PC-9 (cell line): Measurements from ENCODE around the gene THSD8. TPM values are rescaled to one million over a fixed set of nuclear protein-coding genes. Genes with fewer than 3 reads are reported as not detected.
A peak's percentile ranks its signal among the peaks of the same experiment; 100 is the strongest.

ENCODE experiments used
- BruUV-seq: library from RNA; stranded (reverse); fragments of 400-500 nt; replicated peaks from 2 replicates; lab custom pipeline; 2021; lab: Mats Ljungman, UMichigan
- CTCF ChIA-PET: fragments of 300-600 bp; sonication (Branson Sonifier 250); formaldehyde crosslinking; loops from one replicate; lab custom pipeline; 2022; ENCODE audit warnings: antibody characterized with exemption; lab: Charles Lee
- POLR2A ChIA-PET: fragments of 300-600 bp; sonication (Branson Sonifier 250); formaldehyde crosslinking; loops from one replicate; lab custom pipeline; 2022; ENCODE audit warnings: antibody characterized with exemption; ENCODE audit not compliant: unreplicated experiment; lab: Charles Lee
- DNase-seq, 2 experiments: peaks; one replicate each; pipeline versions ENCODE4 v3.0.0 to v3.0.0-alpha.2; 2015 to 2022; ENCODE audit warnings: mixed read lengths in 1 of 2
- H2AFZ ChIP-seq: fragments of 200-600 bp; sonication (generic); 2 replicates; pipeline ENCODE4 v1.8.1; 2017; ENCODE audit warnings: antibody characterized with exemption
- H3F3A ChIP-seq: fragments of 200-600 bp; sonication (generic); 2 replicates; pipeline ENCODE4 v1.8.1; 2017; ENCODE audit warnings: antibody characterized with exemption, mild to moderate bottlenecking, low read depth; ENCODE audit not compliant: insufficient read depth
- H3K27ac ChIP-seq: fragments of 200-600 bp; sonication (generic); 2 replicates; pipeline ENCODE4 v1.6.1; 2016; ENCODE audit warnings: mixed run types
- H3K27me3 ChIP-seq: fragments of 200-600 bp; sonication (generic); 2 replicates; pipeline ENCODE4 v1.6.1; 2016; ENCODE audit warnings: low read depth, mixed run types; ENCODE audit not compliant: insufficient read depth
- H3K36me3 ChIP-seq: fragments of 200-600 bp; sonication (generic); 2 replicates; pipeline ENCODE4 v1.6.1; 2016; ENCODE audit warnings: low read depth, mixed run types
- H3K4me1 ChIP-seq: fragments of 200-600 bp; sonication (generic); replicated peaks from 2 replicates; pipeline ENCODE4 v1.6.1; 2016; ENCODE audit warnings: mixed run types; ENCODE audit not compliant: insufficient read depth
- H3K4me2 ChIP-seq: fragments of 200-600 bp; sonication (generic); 2 replicates; pipeline ENCODE4 v1.6.1; 2017; ENCODE audit warnings: mixed run types
- H3K4me3 ChIP-seq: fragments of 200-600 bp; sonication (generic); 2 replicates; pipeline ENCODE4 v1.6.1; 2016; ENCODE audit warnings: mixed run types
- H3K79me2 ChIP-seq: fragments of 200-600 bp; sonication (generic); 2 replicates; pipeline ENCODE4 v1.6.1; 2017; ENCODE audit warnings: low read depth, mixed run types
- H3K9me2 ChIP-seq: fragments of 200-600 bp; sonication (generic); 2 replicates; pipeline ENCODE4 v1.8.1; 2017; ENCODE audit warnings: mild to moderate bottlenecking; ENCODE audit not compliant: insufficient read depth
- H3K9me3 ChIP-seq: fragments of 200-600 bp; sonication (generic); 2 replicates; pipeline ENCODE4 v1.8.1; 2016; ENCODE audit warnings: low read depth; ENCODE audit not compliant: insufficient read depth
- H4K20me1 ChIP-seq: fragments of 200-600 bp; sonication (generic); 2 replicates; pipeline ENCODE4 v1.8.1; 2017; ENCODE audit not compliant: insufficient read depth
- CTCF ChIP-seq: fragments of 200-600 bp; sonication (generic); conservative IDR thresholded peaks from 2 replicates; pipeline ENCODE4 v1.6.1; 2017; ENCODE audit warnings: mixed run types, antibody characterized with exemption, mild to moderate bottlenecking, moderate library complexity
- EZH2 ChIP-seq: fragments of 200-600 bp; sonication (generic); IDR thresholded peaks from 2 replicates; pipeline ENCODE4 v1.8.0; 2017; ENCODE audit warnings: antibody characterized with exemption, low read depth
- intact Hi-C: fragments of 100-400 bp; cut with micrococcal nuclease; formaldehyde crosslinking; loops from one replicate; pipeline ENCODE4 v1.10.0; 2022; ENCODE audit not compliant: unreplicated experiment
- total RNA-seq: library from RNA; stranded (reverse); gene quantifications from 2 replicates; pipeline ENCODE4 v1.2.3, GENCODE V29; 2021

Gene THSD8
- total RNA-seq, 1 experiment from 2014 or later = 28.8 TPM

- intact Hi-C loops = no loop called here
- H4K20me1 ChIP-seq = peaks cover 18% of the 10 kb centered on the region
- no peak overlapping the region for H2AFZ ChIP-seq
- peak overlapping the region; percentile 78 for H3K27ac ChIP-seq
- H3K4me1 ChIP-seq = peaks cover 53% of the 10 kb centered on the region
- no peaks in the 10 kb centered on the region for H3K9me2 ChIP-seq
- BruUV-seq = TSS peak; percentile 66
- H3K79me2 ChIP-seq = peaks cover 46% of the 10 kb centered on the region
- no peaks in the 10 kb centered on the region for H3K9me3 ChIP-seq
- peaks cover 76% of the 10 kb centered on the region for H3F3A ChIP-seq
- CTCF ChIA-PET = interaction anchor here (0.6 to 2.2 kb wide), 4 partner anchors 9 to 112 kb away, joined by 3 to 11 read pairs (median 8); no protein-coding TSS in a partner anchor
- H3K4me2 ChIP-seq = peak overlapping the region; percentile 91
- no peak for TF ChIP-seq EZH2
- no peak for TF ChIP-seq CTCF
- peak overlapping the region; percentile 73 for H3K4me3 ChIP-seq
- no peaks in the 10 kb centered on the region for H3K27me3 ChIP-seq
- peak; percentile 49 to 52 for DNase-seq
- H3K36me3 ChIP-seq = no peaks in the 10 kb centered on the region; the same call in 1 of the 2 replicates
- POLR2A ChIA-PET = interaction anchor here (0.7 to 3.8 kb wide), 6 partner anchors 9 to 181 kb away, joined by 4 to 59 read pairs (median 6); no protein-coding TSS in a partner anchor
Measured at GRCh38 chr19:12792051-12792852, 9.6 kb upstream of the THSD8 start.

DNA sequence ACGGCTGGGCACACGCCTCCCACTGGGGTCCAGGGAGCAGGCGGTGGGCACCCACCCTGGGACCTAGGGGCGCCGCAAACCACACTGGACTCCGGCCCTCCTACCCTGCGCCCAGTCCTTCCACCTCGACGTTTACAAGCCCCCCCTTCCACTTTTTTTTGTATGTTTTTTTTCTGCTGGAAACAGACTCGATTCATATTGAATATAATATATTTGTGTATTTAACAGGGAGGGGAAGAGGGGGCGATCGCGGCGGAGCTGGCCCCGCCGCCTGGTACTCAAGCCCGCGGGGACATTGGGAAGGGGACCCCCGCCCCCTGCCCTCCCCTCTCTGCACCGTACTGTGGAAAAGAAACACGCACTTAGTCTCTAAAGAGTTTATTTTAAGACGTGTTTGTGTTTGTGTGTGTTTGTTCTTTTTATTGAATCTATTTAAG, 9.0 kb upstream of the THSD8 start:
- no peak for TF ChIP-seq EZH2
- TF ChIP-seq CTCF = no peak
- intact Hi-C loops = no loop called here
- Histone ChIP-seq H3K36me3 (no peaks in the 10 kb centered on the region; the same call in 1 of the 2 replicates), H4K20me1 (peaks cover 18% of the 10 kb centered on the region), H3K79me2 (peaks cover 40% of the 10 kb centered on the region), H3K4me1 (peaks cover 47% of the 10 kb centered on the region), H3K9me3 (no peaks in the 10 kb centered on the region), H3K27me3 (no peaks in the 10 kb centered on the region), H3K27ac (peak overlapping the region; percentile 78), H3F3A (peaks cover 76% of the 10 kb centered on the region), H2AFZ (no peak overlapping the region), H3K9me2 (no peaks in the 10 kb centered on the region), H3K4me3 (peak overlapping the region; percentile 73), H3K4me2 (peak overlapping the region; percentile 91)
- ChIA-PET CTCF (interaction anchor here (0.6 to 2.2 kb wide), 5 partner anchors 11 to 113 kb away, joined by 4 to 11 read pairs (median 7); no protein-coding TSS in a partner anchor), POLR2A (interaction anchor here (0.6 to 3.8 kb wide), 7 partner anchors 11 to 399 kb away, joined by 3 to 59 read pairs (median 6); no protein-coding TSS in a partner anchor)
- no peak for DNase-seq
- BruUV-seq = no TSS peak

GRCh38 chr19:12793290-12794195, 8.3 kb upstream of the THSD8 start:
- no peak overlapping the region for H2AFZ ChIP-seq
- no peaks in the 10 kb centered on the region; the same call in 1 of the 2 replicates for H3K36me3 ChIP-seq
- TF ChIP-seq EZH2 (no peak), CTCF (no peak; the same call in 1 of the 2 replicates)
- DNase-seq = peak; percentile 87 to 94
- TSS peak; percentile 27 for BruUV-seq
- H3K4me3 ChIP-seq = peak overlapping the region; percentile 73
- H3K27me3 ChIP-seq = no peaks in the 10 kb centered on the region
- POLR2A ChIA-PET = interaction anchor here (0.6 to 3.8 kb wide), 7 partner anchors 12 to 399 kb away, joined by 3 to 59 read pairs (median 8); no protein-coding TSS in a partner anchor
- peaks cover 73% of the 10 kb centered on the region for H3F3A ChIP-seq
- H3K79me2 ChIP-seq = peaks cover 33% of the 10 kb centered on the region
- intact Hi-C loops = no loop called here
- H4K20me1 ChIP-seq = peaks cover 18% of the 10 kb centered on the region
- H3K9me3 ChIP-seq = no peaks in the 10 kb centered on the region
- peaks cover 40% of the 10 kb centered on the region for H3K4me1 ChIP-seq
- H3K4me2 ChIP-seq = peak overlapping the region; percentile 91
- CTCF ChIA-PET = interaction anchor here (0.6 to 2.2 kb wide), 5 partner anchors 11 to 113 kb away, joined by 3 to 11 read pairs (median 4); no protein-coding TSS in a partner anchor
- peak overlapping the region; percentile 78 for H3K27ac ChIP-seq
- no peaks in the 10 kb centered on the region for H3K9me2 ChIP-seq
